Measurements from ENCODE around the gene DNAJB12.

Gene DNAJB12

GRCh38 chr10:72320676-72321247 lies 34.0 kb downstream of the DNAJB12 start (continued):
- TF ChIP-seq ZNF548 (tag by site-specific recombination; IDR thresholded peaks at IDR 0.05) (no peak), ZNF830 (tag by site-specific recombination; IDR thresholded peaks at IDR 0.05; ENCODE audit: low read depth) (no peak), PBX3 (CRISPR knock-in tag; IDR thresholded peaks at IDR 0.05) (no peak), SP3 (tag by site-specific recombination; IDR thresholded peaks at IDR 0.05) (peak; percentile 54), ZNF239 (tag by site-specific recombination; IDR thresholded peaks at IDR 0.05) (no peak), ZNF157 (tag by site-specific recombination; IDR thresholded peaks at IDR 0.05) (no peak), GLIS2 (tag by site-specific recombination; IDR thresholded peaks at IDR 0.05) (0 out of 2 replicates have a peak, but pooled peaks have one; percentile 35), ZNF501 (tag by site-specific recombination; IDR thresholded peaks at IDR 0.05) (no peak; the same call in 1 of the 2 replicates), SETDB1 (IDR thresholded peaks at IDR 0.05; ENCODE audit: insufficient read length, low read length) (no peak), GLI2 (tag by site-specific recombination; IDR thresholded peaks at IDR 0.05; ENCODE audit: borderline replicate concordance, low read depth) (no peak), MZF1 (tag by site-specific recombination; IDR thresholded peaks at IDR 0.05; ENCODE audit: borderline replicate concordance) (peak; percentile 99), MEIS1 (CRISPR knock-in tag; IDR thresholded peaks at IDR 0.05; ENCODE audit: borderline replicate concordance) (no peak), ZNF214 (tag by site-specific recombination; IDR thresholded peaks at IDR 0.05; ENCODE audit: borderline replicate concordance) (no peak), ZNF140 (tag by site-specific recombination; IDR thresholded peaks at IDR 0.05) (no peak), SCRT1 (tag by site-specific recombination; IDR thresholded peaks at IDR 0.05; ENCODE audit: borderline replicate concordance) (peak; percentile 98), INSM2 (tag by site-specific recombination; IDR thresholded peaks at IDR 0.05) (peak; percentile 84), GLI4 (tag by site-specific recombination; IDR thresholded peaks at IDR 0.05) (no peak), ZNF423 (tag by site-specific recombination; IDR thresholded peaks at IDR 0.05) (peak; percentile 55; the same call in 1 of the 2 replicates), ZNF2 (tag by site-specific recombination; IDR thresholded peaks at IDR 0.05) (peak; percentile 92), HOXD13 (CRISPR knock-in tag; IDR thresholded peaks at IDR 0.05; ENCODE audit: borderline replicate concordance) (peak; percentile 96; the same call in 1 of the 2 replicates), ZNF433 (tag by site-specific recombination; IDR thresholded peaks at IDR 0.05; ENCODE audit: low read depth) (no peak), ZNF133 (tag by site-specific recombination; IDR thresholded peaks at IDR 0.05) (no peak), ZBTB17 (tag by site-specific recombination; IDR thresholded peaks at IDR 0.05) (peak; percentile 98), ZNF555 (tag by site-specific recombination; conservative IDR thresholded peaks at IDR 0.05) (no peak), ZNF23 (tag by site-specific recombination; IDR thresholded peaks at IDR 0.05; ENCODE audit: borderline replicate concordance) (no peak), ZNF660 (tag by site-specific recombination; IDR thresholded peaks at IDR 0.05) (peak; percentile 93), ZNF354C (tag by site-specific recombination; IDR thresholded peaks at IDR 0.05; ENCODE audit: borderline replicate concordance, low read depth) (no peak), ZNF24 (tag by site-specific recombination; IDR thresholded peaks at IDR 0.05) (peak; percentile 97), FEZF1 (tag by site-specific recombination; IDR thresholded peaks at IDR 0.05) (peak; percentile 59), ZNF837 (tag by site-specific recombination; IDR thresholded peaks at IDR 0.05) (no peak), ZNF416 (tag by site-specific recombination; IDR thresholded peaks at IDR 0.05) (no peak), PRDM6 (tag by site-specific recombination; IDR thresholded peaks at IDR 0.05) (peak; percentile 21; the same call in 1 of the 2 replicates), TRIM28 (IDR thresholded peaks at IDR 0.05; ENCODE audit: borderline replicate concordance, low read length) (peak; percentile 87), ZNF335 (tag by site-specific recombination; conservative IDR thresholded peaks at IDR 0.05) (peak; percentile 58), ZNF768 (tag by site-specific recombination; IDR thresholded peaks at IDR 0.05) (no peak), ZNF843 (tag by site-specific recombination; IDR thresholded peaks at IDR 0.05) (peak; percentile 87), ZNF571 (tag by site-specific recombination; IDR thresholded peaks at IDR 0.05) (no peak), ZNF155 (tag by site-specific recombination; IDR thresholded peaks at IDR 0.05) (no peak), ZNF791 (tag by site-specific recombination; IDR thresholded peaks at IDR 0.05) (no peak)
